Gastroesophageal sphincter (tissue), 4 donors: ENCODE results near the gene TCF7L2. TPM values are rescaled to one million over a fixed set of nuclear protein-coding genes. Genes with fewer than 3 reads are reported as not detected.

Experiments used
- ATAC-seq: fragments of 150-250 bp; one replicate; pipeline ENCODE4 v1.9.1; 2016; ENCODE audit warnings: mild to moderate bottlenecking, moderate library complexity
- H3K27ac ChIP-seq, 4 donors: fragments of 200-600 bp; sonication (generic) in 3 of 4; 1 replicate in 3 of 4; 2 replicates in 1 of 4; pipeline ENCODE4 v1.5.1; 2016 to 2019
- H3K27me3 ChIP-seq: fragments of 200-600 bp; sonication (generic); one replicate; pipeline ENCODE4 v1.5.1; 2019
- H3K36me3 ChIP-seq, 2 donors: fragments of 200-600 bp; sonication (generic); one replicate each; pipeline ENCODE4 v1.5.1; 2019; ENCODE audit warnings: control low read depth in 1 of 2
- H3K4me1 ChIP-seq, 3 donors: fragments of 200-600 bp; sonication (generic); 1 replicate in 2 of 3; 2 replicates in 1 of 3; pipeline ENCODE4 v1.5.1; 2016 to 2019; ENCODE audit warnings: control low read depth in 2 of 3
- H3K4me3 ChIP-seq, 2 donors: fragments of 200-600 bp; sonication (generic); one replicate each; pipeline ENCODE4 v1.5.1; 2019; ENCODE audit warnings: mild to moderate bottlenecking in 1 of 2, moderate library complexity in 1 of 2
- H3K9me3 ChIP-seq, 3 donors: fragments of 200-600 bp; sonication (generic); one replicate each; pipeline ENCODE4 v1.5.1; 2017 to 2019; ENCODE audit warnings: control low read depth in 2 of 3
- CTCF ChIP-seq, 4 experiments: fragments of 200-600 bp in 2 of 4; fragments of 450-650 bp in 2 of 4; sonication (generic) in 1 of 4; IDR thresholded peaks; one replicate each; pipeline ENCODE4 v1.5.1; 2017 to 2019; ENCODE audit warnings: antibody characterized with exemption in 4 of 4, mild to moderate bottlenecking in 2 of 4, moderate library complexity in 2 of 4
- EP300 ChIP-seq: sonication (generic); formaldehyde crosslinking; IDR thresholded peaks from one replicate; pipeline ENCODE4 v1.6.1; 2017; ENCODE audit warnings: antibody characterized with exemption, mild to moderate bottlenecking
- POLR2A ChIP-seq, 2 donors: fragments of 450-650 bp; IDR thresholded peaks; one replicate each; pipeline ENCODE4 v1.6.1; 2017; ENCODE audit warnings: antibody characterized with exemption in 2 of 2, mild to moderate bottlenecking in 2 of 2, moderate library complexity in 1 of 2
- POLR2AphosphoS5 ChIP-seq: sonication (generic); formaldehyde crosslinking; IDR thresholded peaks from one replicate; pipeline ENCODE4 v1.6.1; 2017; ENCODE audit warnings: antibody characterized with exemption
- WGBS, 2 donors: methylation state at CpG; one replicate each; pipeline ENCODE4 v1.1.5; 2018; ENCODE audit warnings: low coverage in 1 of 2; 5-methylcytosine and 5-hydroxymethylcytosine counted together
- total RNA-seq, 4 donors: library from RNA; depleted of rRNA; stranded (reverse); fragments of >200 nt; gene quantifications; one replicate each; pipeline ENCODE4 v1.1.0, GENCODE V29; 2016

TCF7L2 gene
- total RNA-seq, 4 donors from 2014 or later: 12.6 to 22.4 (median 20.2) TPM

- H3K4me3 ChIP-seq: no peak overlapping the region
- no peaks in the 10 kb centered on the region for H3K4me1 ChIP-seq
- no peaks in the 10 kb centered on the region for H3K27me3 ChIP-seq
- TF ChIP-seq EP300 (no peak), POLR2AphosphoS5 (no peak), POLR2A (IDR thresholded peaks at IDR 0.05) (no peak), CTCF (IDR thresholded peaks at IDR 0.05) (no peak)
- no peaks in the 10 kb centered on the region for H3K9me3 ChIP-seq
- no peak for ATAC-seq
- no peaks in the 10 kb centered on the region for H3K36me3 ChIP-seq
- no peak overlapping the region for H3K27ac ChIP-seq
- WGBS, 2 donors: 67 to 68% methylated on average over 11 of the region's 11 CpGs
Measured at GRCh38 chr10:112915590-112916572, 34.2 kb upstream of the TCF7L2 start.

DNA sequence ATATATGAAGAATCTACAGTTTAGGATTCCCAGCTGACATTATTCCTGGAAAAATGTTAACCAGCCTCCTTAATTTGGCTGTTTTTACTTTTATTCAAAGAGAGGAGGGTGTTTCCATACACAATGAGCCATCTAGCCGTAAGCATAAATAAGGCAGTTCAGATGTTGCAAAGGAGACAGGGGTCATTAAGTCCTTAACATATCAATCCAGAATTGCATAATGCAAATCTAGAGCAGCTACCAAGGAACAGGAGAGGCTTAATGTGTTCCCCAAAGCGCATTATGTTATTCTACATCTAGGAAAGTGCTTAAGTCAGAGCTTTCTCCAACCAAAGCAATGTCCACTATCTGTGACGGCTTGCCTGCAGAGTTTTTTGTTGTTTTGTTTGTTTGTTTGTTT is 32.4 kb upstream of the TCF7L2 start:
- WGBS, 2 donors: 88 to 100% methylated on average over 3 of the region's 3 CpGs
- H3K27ac ChIP-seq: no peak overlapping the region
- H3K9me3 ChIP-seq: no peaks in the 10 kb centered on the region

GRCh38 chr10:112918771-112919170 is 31.3 kb upstream of the TCF7L2 start:
- Histone ChIP-seq H3K27me3 (no peaks in the 10 kb centered on the region), H3K27ac (no peak overlapping the region), H3K9me3 (no peaks in the 10 kb centered on the region), H3K4me1 (no peaks in the 10 kb centered on the region), H3K4me3 (no peak overlapping the region), H3K36me3 (no peaks in the 10 kb centered on the region)
- ATAC-seq: no peak
- TF ChIP-seq POLR2A (IDR thresholded peaks at IDR 0.05) (no peak), EP300 (no peak), POLR2AphosphoS5 (no peak), CTCF (IDR thresholded peaks at IDR 0.05) (no peak)
- 100% methylated on average over 1 of the region's 1 CpG; no CpG with 5 or more reads in 1 of the 2 donors for WGBS, 2 donors

More for the DNA sequence above, 32.4 kb upstream of the TCF7L2 start:
- Histone ChIP-seq H3K27me3 (no peaks in the 10 kb centered on the region), H3K36me3 (no peaks in the 10 kb centered on the region), H3K4me3 (no peak overlapping the region), H3K4me1 (no peaks in the 10 kb centered on the region)
- no peak for ATAC-seq
- TF ChIP-seq POLR2A (IDR thresholded peaks at IDR 0.05): no peak
- TF ChIP-seq EP300: no peak
- no peak for TF ChIP-seq POLR2AphosphoS5
- TF ChIP-seq CTCF (IDR thresholded peaks at IDR 0.05): no peak

DNA sequence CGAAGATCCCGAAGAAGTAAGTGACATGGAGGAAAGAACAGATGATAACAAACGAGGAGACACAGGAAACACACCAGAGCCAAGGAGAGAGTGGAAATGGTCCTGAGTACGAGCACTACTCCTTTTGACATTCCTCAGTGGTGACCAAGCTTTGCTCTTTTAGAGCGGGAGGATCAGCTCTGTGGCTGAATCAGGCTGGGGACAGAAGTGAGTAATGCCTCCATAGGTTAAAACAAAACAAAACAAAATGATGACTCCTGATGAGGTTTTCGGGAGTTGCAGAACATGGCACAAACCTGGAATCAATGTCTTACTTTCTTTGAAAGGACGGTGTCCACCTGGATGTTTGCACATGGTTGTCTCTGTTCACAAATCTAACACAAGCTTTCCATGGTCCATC is 30.3 kb upstream of the TCF7L2 start:
- no peak for ATAC-seq
- no peak overlapping the region for H3K27ac ChIP-seq
- H3K36me3 ChIP-seq: no peaks in the 10 kb centered on the region
- 75 to 80% methylated on average over 5 to 7 of the region's 7 CpGs for WGBS, 2 donors
- no peaks in the 10 kb centered on the region for H3K4me1 ChIP-seq
- H3K9me3 ChIP-seq: no peaks in the 10 kb centered on the region
- H3K4me3 ChIP-seq: no peak overlapping the region
- TF ChIP-seq POLR2A (IDR thresholded peaks at IDR 0.05): no peak
- H3K27me3 ChIP-seq: no peaks in the 10 kb centered on the region

DNA sequence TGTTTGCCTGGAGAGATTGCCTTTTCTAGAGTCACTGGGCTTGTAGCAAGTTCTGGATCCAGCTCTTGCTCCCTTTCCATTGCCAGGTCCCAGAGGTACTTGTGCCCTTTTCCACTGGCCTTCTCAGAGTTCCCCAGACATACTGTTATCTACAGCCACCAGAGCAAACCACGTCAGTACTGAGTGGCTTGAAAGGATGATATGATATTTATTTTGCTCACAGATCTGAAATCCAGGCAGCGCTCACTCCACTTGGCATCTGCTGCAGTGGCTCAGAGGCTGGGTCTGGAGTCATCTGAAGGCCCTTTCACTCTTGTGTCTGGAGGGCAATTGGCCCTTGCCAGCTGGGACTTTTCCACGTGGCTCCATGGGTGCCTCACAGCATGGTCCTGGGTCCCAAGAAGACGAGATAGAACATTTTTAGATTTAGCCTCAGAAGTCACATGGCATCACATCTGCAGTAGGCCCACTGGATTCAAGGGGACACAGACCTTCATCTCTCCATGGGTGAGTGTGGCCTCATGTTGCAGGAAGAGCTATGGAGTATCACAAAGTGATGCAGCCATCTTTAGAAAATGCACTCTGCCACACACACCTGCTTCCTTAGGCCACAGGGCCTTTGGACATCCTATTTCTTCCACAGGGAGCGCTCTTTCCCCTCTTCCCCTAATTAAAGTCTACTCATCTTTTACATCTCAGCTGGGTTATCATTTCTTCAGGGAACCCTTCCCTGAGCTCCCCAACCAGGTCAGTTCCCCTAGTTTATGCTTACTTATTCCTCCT is 22.9 kb upstream of the TCF7L2 start:
- TF ChIP-seq POLR2A (IDR thresholded peaks at IDR 0.05): no peak
- TF ChIP-seq POLR2AphosphoS5: no peak
- no peak for TF ChIP-seq CTCF (IDR thresholded peaks at IDR 0.05)
- TF ChIP-seq EP300: no peak
- Histone ChIP-seq H3K4me3 (no peak overlapping the region), H3K27ac (no peak overlapping the region), H3K27me3 (no peaks in the 10 kb centered on the region), H3K9me3 (peaks cover 0 to 11% (median 0%) of the 10 kb centered on the region in 3 donors), H3K36me3 (no peaks in the 10 kb centered on the region), H3K4me1 (no peaks in the 10 kb centered on the region)
- no peak for ATAC-seq
- WGBS, 2 donors: 80 to 93% methylated on average over 4 to 5 of the region's 5 CpGs
